Lung (tissue), 12 donors: ENCODE measurements around the gene RSPH6A. TPM values are rescaled to one million over a fixed set of nuclear protein-coding genes. Genes with fewer than 3 reads are reported as not detected.
A peak's percentile ranks its signal among the peaks of the same experiment; 100 is the strongest.

Source experiments
- ATAC-seq: fragments of 200-7000 bp; cut with Tn5 transposase; one replicate; pipeline ENCODE4 v1.9.1; 2020; ENCODE audit warnings: moderate number of reproducible peaks; ENCODE audit not compliant: insufficient read depth, low FRiP score
- DNase-seq, 3 donors: peaks; one replicate each; pipeline ENCODE4 v3.0.0-alpha.2; 2013 to 2017
- H3K27ac ChIP-seq, 2 donors: one replicate each; pipeline ENCODE4 v1.5.1; 2013; ENCODE audit warnings: mild to moderate bottlenecking in 2 of 2, moderate library complexity in 2 of 2, control low read depth in 1 of 2, inconsistent platforms in 1 of 2, low read depth in 1 of 2, low read length in 1 of 2
- H3K27me3 ChIP-seq, 3 donors: one replicate each; pipeline ENCODE4 v1.5.1; 2013; ENCODE audit warnings: low read length in 2 of 3; ENCODE audit not compliant: control insufficient read depth in 3 of 3, insufficient read depth in 3 of 3
- H3K36me3 ChIP-seq, 4 donors: one replicate each; pipeline ENCODE4 v1.5.1; 2013; ENCODE audit warnings: low read length in 4 of 4, mild to moderate bottlenecking in 1 of 4, moderate library complexity in 1 of 4; ENCODE audit not compliant: control insufficient read depth in 4 of 4, insufficient read depth in 4 of 4
- H3K4me1 ChIP-seq, 5 donors: one replicate each; pipeline ENCODE4 v1.5.1; 2013; ENCODE audit warnings: low read length in 5 of 5, mild to moderate bottlenecking in 2 of 5, moderate library complexity in 1 of 5; ENCODE audit not compliant: control insufficient read depth in 5 of 5, insufficient read depth in 5 of 5
- H3K4me3 ChIP-seq: one replicate; pipeline ENCODE4 v1.5.1; 2013; ENCODE audit warnings: mild to moderate bottlenecking, control low read depth, moderate library complexity
- H3K9ac ChIP-seq, 2 donors: one replicate each; pipeline ENCODE4 v1.5.1; 2013; ENCODE audit warnings: low read length in 2 of 2, control low read depth in 1 of 2; ENCODE audit not compliant: insufficient read depth in 1 of 2
- H3K9me3 ChIP-seq, 4 donors: one replicate each; pipeline ENCODE4 v1.5.1; 2013; ENCODE audit warnings: low read length in 3 of 4, mild to moderate bottlenecking in 1 of 4, moderate library complexity in 1 of 4; ENCODE audit not compliant: control insufficient read depth in 4 of 4, insufficient read depth in 3 of 4
- CTCF ChIP-seq: IDR thresholded peaks from 2 replicates; pipeline ENCODE4 v1.5.1; 2012; ENCODE audit warnings: mild to moderate bottlenecking; ENCODE audit errors: control extremely low read depth, extremely low read depth
- WGBS, 2 donors: extraction: QIAGEN DNeasy Blood & Tissue Kit; methylation state at CpG; one replicate each; pipeline ENCODE4 v1.1.7; 2013; 5-methylcytosine and 5-hydroxymethylcytosine counted together
- polyA plus RNA-seq, 2 donors: library from polyadenylated mRNA; stranded (reverse); fragments of 200-250 nt; gene quantifications; one replicate each; pipeline ENCODE4 v1.2.1, GENCODE V29; 2013
- total RNA-seq, 2 donors: library from RNA; depleted of rRNA in 1 of 2; stranded (reverse); fragments of >200 nt in 1 of 2; gene quantifications; one replicate each; pipeline ENCODE4 v1.2.1, GENCODE V29; 2014 to 2021
- donor health status: control.
- donor health status: control.
- donor health status: Bipolar disorder and iron deficiency.
- donor health status: healthy.
- donor health status: DM: yes; HTN: yes; CAD: no.

RSPH6A gene
- total and polyA plus RNA-seq, 4 donors = 0.06 to 0.34 TPM; not detected in 2

- H3K4me1 ChIP-seq = no peaks in the 10 kb centered on the region
- DNase-seq = no peak
- no peaks in the 10 kb centered on the region for H3K9me3 ChIP-seq
- H3K27me3 ChIP-seq = no peaks in the 10 kb centered on the region
- no peak overlapping the region for H3K4me3 ChIP-seq
- no peak for TF ChIP-seq CTCF
- WGBS, 2 donors = 78 to 95% methylated on average over 10 of the region's 10 CpGs
- H3K27ac ChIP-seq = peak overlapping the region in 1 of 2 donors; percentile 52
- no peak overlapping the region for H3K9ac ChIP-seq
- ATAC-seq = no peak
- peaks cover 23 to 50% (median 36%) of the 10 kb centered on the region in 4 donors for H3K36me3 ChIP-seq
These were observed 37.1 kb upstream of the RSPH6A start for GRCh38 chr19:45852145-45852750.

- no peaks in the 10 kb centered on the region for H3K4me1 ChIP-seq
- ATAC-seq (no peak), DNase-seq (no peak)
- WGBS, 2 donors = 92 to 95% methylated on average over 4 of the region's 4 CpGs
- H3K36me3 ChIP-seq = peaks cover 28 to 54% (median 41%) of the 10 kb centered on the region in 4 donors
- H3K9me3 ChIP-seq = no peaks in the 10 kb centered on the region
- no peak for TF ChIP-seq CTCF
- no peak overlapping the region for H3K9ac ChIP-seq
- H3K27ac ChIP-seq = no peak overlapping the region
- H3K4me3 ChIP-seq = no peak overlapping the region
- H3K27me3 ChIP-seq = no peaks in the 10 kb centered on the region
These were observed 33.8 kb upstream of the RSPH6A start for GRCh38 chr19:45848922-45849321.

- Histone ChIP-seq H3K4me3 (no peak overlapping the region), H3K9ac (no peak overlapping the region), H3K4me1 (no peaks in the 10 kb centered on the region), H3K27me3 (no peaks in the 10 kb centered on the region), H3K9me3 (no peaks in the 10 kb centered on the region), H3K27ac (no peak overlapping the region), H3K36me3 (peaks cover 37 to 59% (median 47%) of the 10 kb centered on the region in 4 donors)
- no peak for TF ChIP-seq CTCF
- ATAC-seq (no peak), DNase-seq (no peak)
- 92 to 93% methylated on average over 13 of the region's 13 CpGs for WGBS, 2 donors
These were observed 32.6 kb upstream of the RSPH6A start for GRCh38 chr19:45847663-45848062.

GRCh38 chr19:45842198-45842597 lies 27.1 kb upstream of the RSPH6A start:
- no peaks in the 10 kb centered on the region for H3K4me1 ChIP-seq
- no peak for TF ChIP-seq CTCF
- H3K9ac ChIP-seq = no peak overlapping the region
- no peak for DNase-seq
- no peak overlapping the region for H3K27ac ChIP-seq
- 94 to 97% methylated on average over 14 of the region's 14 CpGs for WGBS, 2 donors
- no peaks in the 10 kb centered on the region for H3K27me3 ChIP-seq
- no peak for ATAC-seq
- H3K36me3 ChIP-seq = peaks cover 43 to 50% (median 44%) of the 10 kb centered on the region in 4 donors
- peaks cover 0 to 5% (median 0%) of the 10 kb centered on the region in 4 donors for H3K9me3 ChIP-seq
- H3K4me3 ChIP-seq = no peak overlapping the region
